DMS 273 treated with DMSO at 0.1 percent for 48 hours (cell line): ENCODE data around the gene PTPN1.
"Not testable (repeated sequence)": the region's sequence is repeated elsewhere in the genome, so short reads cannot be mapped to it uniquely, and the experiment has no call there.

Experiments used
- DNase-seq: peaks from one replicate; lab custom pipeline; 2025; lab: John Stamatoyannopoulos, UW

The PTPN1 gene

DNA sequence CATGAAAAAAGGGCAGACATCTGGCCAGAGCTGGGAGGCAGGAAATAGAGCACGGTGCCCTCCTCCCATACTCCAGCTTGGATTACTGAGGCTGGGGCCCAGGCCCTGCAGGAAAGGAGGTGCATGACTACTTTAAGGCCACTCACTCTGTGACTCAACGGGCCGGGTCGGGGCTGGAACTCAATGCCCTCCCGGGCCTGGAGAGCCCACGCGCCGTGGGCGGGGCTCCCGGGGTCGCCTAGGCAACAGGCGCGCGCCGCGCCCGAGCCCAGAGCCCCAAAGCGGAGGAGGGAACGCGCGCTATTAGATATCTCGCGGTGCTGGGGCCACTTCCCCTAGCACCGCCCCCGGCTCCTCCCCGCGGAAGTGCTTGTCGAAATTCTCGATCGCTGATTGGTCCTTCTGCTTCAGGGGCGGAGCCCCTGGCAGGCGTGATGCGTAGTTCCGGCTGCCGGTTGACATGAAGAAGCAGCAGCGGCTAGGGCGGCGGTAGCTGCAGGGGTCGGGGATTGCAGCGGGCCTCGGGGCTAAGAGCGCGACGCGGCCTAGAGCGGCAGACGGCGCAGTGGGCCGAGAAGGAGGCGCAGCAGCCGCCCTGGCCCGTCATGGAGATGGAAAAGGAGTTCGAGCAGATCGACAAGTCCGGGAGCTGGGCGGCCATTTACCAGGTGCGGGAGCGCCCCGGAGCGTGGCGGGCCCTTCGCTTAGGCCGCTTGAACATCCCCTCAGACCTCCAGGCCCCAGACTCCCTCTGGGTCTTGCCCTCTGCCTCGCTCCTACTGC lies at the start of gene PTPN1:
TSS of gene PTPN1 (plus strand) at position 461 of the 783 bp plus-strand sequence. CDS start at position 606, 145 bp downstream.
- peak; percentile 95 for DNase-seq

DNA sequence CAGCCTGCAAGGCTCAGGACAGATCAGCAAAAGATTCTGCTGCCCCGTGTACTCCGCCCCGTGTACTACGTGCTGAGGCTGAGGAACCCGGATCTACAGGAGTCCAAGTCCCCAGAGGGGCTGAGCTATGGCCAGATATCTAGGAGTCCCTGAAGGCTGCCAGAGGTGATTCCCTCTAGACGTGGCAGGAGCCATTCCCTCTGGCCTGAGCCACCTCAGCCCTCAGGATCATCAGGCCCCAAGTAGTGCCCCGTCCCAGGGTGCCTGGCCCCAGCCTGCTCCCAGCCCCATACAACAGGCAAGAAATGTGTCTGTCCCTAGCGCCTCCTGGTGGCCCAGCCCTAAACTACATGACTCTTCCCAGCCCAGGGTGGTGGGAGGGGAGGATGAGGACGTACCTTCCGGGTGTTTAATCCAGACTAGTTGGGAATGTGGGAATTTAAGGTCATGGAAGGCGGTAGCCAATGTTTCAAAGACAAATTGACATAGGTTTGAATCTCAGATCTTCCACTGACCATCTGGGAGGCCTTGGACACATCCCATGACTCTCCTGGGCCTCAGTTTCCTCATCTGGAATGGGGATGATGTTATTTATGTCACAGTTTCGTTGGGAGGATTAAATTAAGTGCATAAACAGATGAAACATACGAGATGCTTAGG lies 49.4 kb upstream of the PTPN1 start:
- DNase-seq, result peak; percentile 27

- no peak for DNase-seq
Measured at GRCh38 chr20:50462093-50462690, 48.0 kb upstream of the PTPN1 start.

- peak; percentile 9 for DNase-seq
Measured at GRCh38 chr20:50464026-50464724, 46.0 kb upstream of the PTPN1 start.

- DNase-seq, result no peak
Measured at GRCh38 chr20:50464725-50465650, 45.2 kb upstream of the PTPN1 start.

GRCh38 chr20:50467174-50467573 lies 43.0 kb upstream of the PTPN1 start:
- DNase-seq, result no peak

GRCh38 chr20:50467718-50468356 lies 42.3 kb upstream of the PTPN1 start:
- peak; percentile 64 for DNase-seq

- no peak for DNase-seq
Measured at GRCh38 chr20:50468378-50468798, 41.8 kb upstream of the PTPN1 start.

DNA sequence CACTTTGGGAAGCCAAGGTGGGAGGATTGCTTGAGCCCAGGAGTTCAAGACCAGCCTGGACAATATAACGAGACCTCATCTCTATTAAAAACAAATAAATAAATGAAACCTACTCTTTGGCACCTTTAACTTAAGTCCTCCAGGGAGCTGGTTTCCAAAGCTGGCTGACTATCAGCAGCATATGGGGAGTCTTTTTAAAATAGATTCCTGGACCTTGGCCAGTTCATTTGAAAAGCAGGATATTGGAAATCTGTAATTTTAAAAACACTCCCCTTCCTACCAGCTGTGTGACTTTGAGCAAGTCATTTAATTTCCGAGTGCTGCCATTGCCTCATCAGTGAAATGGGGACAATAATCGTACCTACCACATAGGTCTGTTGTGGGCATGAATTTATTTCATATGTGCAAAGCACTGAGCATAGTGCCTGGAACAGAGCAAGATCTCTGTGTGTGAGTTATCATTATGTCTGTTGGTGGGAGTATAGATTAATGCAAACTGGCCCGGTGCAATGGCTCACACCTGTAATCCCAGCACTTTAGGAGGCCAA lies 40.9 kb upstream of the PTPN1 start:
- peak; percentile 24 for DNase-seq

GRCh38 chr20:50469796-50470195 lies 40.4 kb upstream of the PTPN1 start:
- DNase-seq, result no peak

GRCh38 chr20:50470264-50470858 lies 39.8 kb upstream of the PTPN1 start:
- DNase-seq, result peak; percentile 25

- DNase-seq, result no peak
Measured at GRCh38 chr20:50471231-50471630, 39.0 kb upstream of the PTPN1 start.

DNA sequence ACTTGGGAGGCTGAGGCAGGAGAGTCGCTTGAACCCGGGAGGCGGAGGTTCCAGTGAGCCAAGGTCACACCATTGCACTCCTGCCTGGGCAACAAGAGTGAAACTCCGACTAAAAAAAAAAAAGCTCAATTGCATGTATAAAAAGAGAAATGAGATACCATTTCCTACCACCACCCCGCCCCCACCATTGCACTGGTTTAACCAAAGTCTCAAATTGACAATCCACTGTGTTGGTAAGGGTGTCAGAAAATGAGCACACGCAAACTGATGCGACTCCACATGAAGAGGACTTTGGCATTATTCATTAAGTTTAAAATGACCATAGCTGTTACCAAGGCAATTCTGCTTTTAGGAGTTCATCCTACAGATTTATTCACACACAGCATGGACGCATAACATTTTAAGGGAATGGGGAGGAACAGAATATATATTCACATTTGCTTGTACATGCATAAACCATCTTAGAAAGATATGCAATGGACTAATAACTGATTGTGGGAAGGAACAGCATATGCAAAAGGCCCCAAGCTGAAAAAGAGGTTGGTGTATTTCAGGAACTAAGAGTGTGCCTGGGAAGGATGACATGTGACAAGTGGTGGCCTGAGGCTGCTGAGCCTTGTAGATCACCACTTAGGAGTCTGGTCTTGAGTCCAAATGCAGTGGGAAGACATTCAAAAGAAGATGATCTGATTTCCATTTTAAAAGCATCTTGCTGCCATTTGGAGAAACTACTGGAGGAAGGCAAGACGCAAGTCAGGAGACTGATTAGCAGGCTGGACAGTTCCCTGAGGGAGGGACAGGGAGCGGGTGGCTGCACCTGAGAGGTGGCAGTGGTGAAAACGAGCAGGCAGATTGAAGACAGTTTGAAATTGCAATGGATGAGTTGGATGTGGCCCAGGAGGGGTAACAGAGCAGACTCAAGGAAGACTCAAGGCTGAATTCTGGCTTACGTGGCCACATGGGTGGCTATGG lies 37.2 kb upstream of the PTPN1 start:
- no peak for DNase-seq

DNA sequence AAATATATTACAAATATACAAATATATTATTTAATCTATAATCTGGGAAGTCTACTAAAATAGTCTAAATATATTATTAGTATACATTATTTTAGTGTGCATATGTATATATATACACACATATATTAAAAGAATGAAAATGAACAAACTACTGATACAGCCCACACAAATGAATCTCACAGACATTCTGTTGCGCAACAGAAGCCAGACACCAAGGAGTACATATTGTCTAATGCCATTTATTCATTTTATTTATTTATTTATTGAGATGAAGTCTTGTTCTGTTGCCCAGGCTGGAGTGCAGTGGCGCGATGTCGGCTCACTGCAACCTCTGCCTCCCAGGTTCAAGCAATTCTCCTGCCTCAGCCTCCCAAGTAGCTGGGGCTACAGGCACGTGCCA lies 35.8 kb upstream of the PTPN1 start:
- not testable (repeated sequence) for DNase-seq

GRCh38 chr20:50475681-50476292 lies 34.4 kb upstream of the PTPN1 start:
- DNase-seq, result no peak

DNA sequence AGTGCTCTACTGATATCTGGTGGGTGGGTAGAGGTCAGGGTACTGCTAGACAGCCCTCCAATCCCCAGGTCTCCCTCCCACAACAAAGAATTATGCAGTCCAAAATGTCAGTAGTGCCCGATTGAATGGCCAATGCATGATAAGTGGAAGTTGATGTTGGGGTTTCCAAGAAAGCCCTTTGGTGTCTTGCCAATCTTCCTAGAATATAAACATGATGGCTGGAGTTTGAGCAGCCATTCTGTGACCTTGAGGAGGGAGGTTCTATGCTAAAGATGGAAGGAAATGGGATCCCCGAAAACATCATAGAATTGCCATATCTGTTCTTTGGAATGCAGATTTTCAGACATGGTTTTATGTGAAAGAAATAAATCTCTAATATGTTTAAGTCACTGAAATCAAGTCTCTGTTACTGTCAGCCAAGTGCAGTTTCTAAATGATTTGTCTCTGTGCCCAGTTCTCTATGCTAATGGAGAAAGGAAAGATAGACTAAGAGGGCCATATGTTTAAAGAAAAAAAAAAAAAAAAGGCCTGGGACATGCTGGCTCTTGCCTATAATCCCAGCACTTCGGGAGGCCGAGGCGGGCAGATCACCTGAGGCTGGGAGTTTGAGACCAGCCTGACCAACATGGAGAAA lies 32.8 kb upstream of the PTPN1 start:
- peak; percentile 33 for DNase-seq

DNA sequence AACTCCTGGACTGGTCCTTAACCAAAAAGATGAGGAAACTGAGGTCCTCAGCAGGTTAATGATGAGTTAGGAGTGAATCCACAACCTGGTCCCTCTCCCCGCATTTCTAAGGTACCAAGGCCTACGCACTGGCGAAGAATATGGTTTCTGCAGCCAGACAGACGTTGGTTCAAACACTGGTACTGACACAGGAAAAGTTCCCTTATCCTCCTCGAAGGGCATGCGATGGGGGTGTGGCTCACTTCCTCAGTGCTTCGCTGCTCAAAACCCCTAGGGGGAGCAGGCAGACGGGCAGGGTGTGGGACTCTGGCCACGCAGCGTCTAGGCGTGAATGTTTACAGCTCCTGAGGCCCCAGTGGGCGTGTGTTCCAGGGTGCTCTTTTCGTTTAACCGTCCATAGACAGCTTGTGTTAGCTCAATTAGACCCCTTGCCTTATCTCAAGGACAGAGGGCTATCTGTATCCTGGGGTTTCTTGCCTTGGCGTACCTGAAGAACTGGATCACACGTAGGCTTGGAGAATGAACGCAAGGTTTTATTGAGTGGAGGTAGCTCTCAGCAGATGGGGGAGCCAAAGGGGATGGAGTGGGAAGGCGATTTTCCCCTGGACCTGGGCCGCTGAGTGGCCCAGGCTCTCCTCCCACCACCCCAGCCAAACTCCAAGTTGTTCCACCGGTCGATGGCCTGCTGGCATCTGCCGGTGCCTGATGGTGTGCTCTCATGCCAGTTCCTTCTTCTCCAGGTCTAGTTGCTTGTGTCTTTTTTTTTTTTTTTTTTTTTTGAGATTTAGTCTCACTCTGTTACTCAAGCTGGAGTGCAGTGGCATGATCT lies 31.8 kb upstream of the PTPN1 start:
- peak; percentile 12 for DNase-seq
